HepG2 (cell line): Measurements from ENCODE around the gene SPAG9. TPM values are rescaled to one million over a fixed set of nuclear protein-coding genes. Genes with fewer than 3 reads are reported as not detected.

Experiments
- BRD4 ChIP-seq: sonication (generic); formaldehyde crosslinking; IDR thresholded peaks from 2 replicates; pipeline ENCODE4 v1.4.0; 2020; ENCODE audit warnings: missing genetic modification reagents
- ERF ChIP-seq: IDR thresholded peaks from 2 replicates; pipeline ENCODE4 v1.6.1; 2018; ENCODE audit warnings: missing biosample characterization, missing genetic modification reagents
- IKZF1 ChIP-seq: fragments of 450-650 bp; IDR thresholded peaks from 2 replicates; pipeline ENCODE4 v1.7.1; 2016
- JDP2 ChIP-seq: sonication (generic); formaldehyde crosslinking; IDR thresholded peaks from 2 replicates; pipeline ENCODE4 v1.8.1; 2022; ENCODE audit warnings: missing genetic modification reagents, borderline replicate concordance
- NPAS2 ChIP-seq: sonication (generic); formaldehyde crosslinking; IDR thresholded peaks from 2 replicates; pipeline ENCODE4 v1.8.0; 2022; ENCODE audit warnings: mild to moderate bottlenecking, missing genetic modification reagents, borderline replicate concordance
- PAF1 ChIP-seq: IDR thresholded peaks from 2 replicates; pipeline ENCODE4 v1.6.1; 2016; ENCODE audit warnings: missing genetic modification reagents, missing compliant biosample characterization
- RXRB ChIP-seq: IDR thresholded peaks from 2 replicates; pipeline ENCODE4 v1.6.1; 2016; ENCODE audit warnings: borderline replicate concordance, missing genetic modification reagents, missing compliant biosample characterization
- SMAD1 ChIP-seq: sonication (generic); formaldehyde crosslinking; IDR thresholded peaks from 2 replicates; pipeline ENCODE4 v1.4.0; 2020; ENCODE audit warnings: missing genetic modification reagents, low read depth, mild to moderate bottlenecking, borderline replicate concordance
- STAT6 ChIP-seq: sonication (generic); formaldehyde crosslinking; IDR thresholded peaks from 2 replicates; pipeline ENCODE4 v1.4.0; 2020; ENCODE audit warnings: missing genetic modification reagents, mild to moderate bottlenecking, borderline replicate concordance
- ZBTB44 ChIP-seq: sonication (generic); formaldehyde crosslinking; IDR thresholded peaks from 2 replicates; pipeline ENCODE4 v1.4.0; 2020; ENCODE audit warnings: missing genetic modification reagents
- ZNF276 ChIP-seq: sonication (generic); formaldehyde crosslinking; IDR thresholded peaks from 2 replicates; pipeline ENCODE4 v1.4.0; 2020; ENCODE audit warnings: mild to moderate bottlenecking, low read depth, missing genetic modification reagents
- ZNF3 ChIP-seq: IDR thresholded peaks from 2 replicates; pipeline ENCODE4 v1.7.0; 2017; ENCODE audit warnings: inconsistent platforms
- ZNF337 ChIP-seq: sonication (generic); formaldehyde crosslinking; IDR thresholded peaks from 2 replicates; pipeline ENCODE4 v1.5.1; 2020; ENCODE audit warnings: missing genetic modification reagents, low read depth, mild to moderate bottlenecking, borderline replicate concordance
- ZNF607 ChIP-seq: sonication (generic); formaldehyde crosslinking; IDR thresholded peaks from 2 replicates; pipeline ENCODE4 v1.5.1; 2020; ENCODE audit warnings: missing genetic modification reagents, mild to moderate bottlenecking, borderline replicate concordance
- ZNF770 ChIP-seq: sonication (generic); formaldehyde crosslinking; IDR thresholded peaks from 2 replicates; pipeline ENCODE4 v1.5.0; 2020; ENCODE audit warnings: mild to moderate bottlenecking, missing genetic modification reagents
- ZNF781 ChIP-seq: sonication (generic); formaldehyde crosslinking; IDR thresholded peaks from 2 replicates; pipeline ENCODE4 v1.5.1; 2020; ENCODE audit warnings: borderline replicate concordance, mild to moderate bottlenecking, missing genetic modification reagents; ENCODE audit errors: not compliant biosample characterization
- ZNF800 ChIP-seq: sonication (generic); formaldehyde crosslinking; IDR thresholded peaks from 2 replicates; pipeline ENCODE4 v1.4.0; 2020; ENCODE audit warnings: missing genetic modification reagents
- ZSCAN31 ChIP-seq: sonication (generic); formaldehyde crosslinking; IDR thresholded peaks from 2 replicates; pipeline ENCODE4 v1.5.0; 2020; ENCODE audit warnings: low read depth, mild to moderate bottlenecking, missing genetic modification reagents
- polyA plus RNA-seq, 8 experiments: library from polyadenylated mRNA; depleted of rRNA in 3 of 8; stranded (reverse) in 7 of 8; unstranded in 1 of 8; fragments of >200 nt; fragmentation: Illumina TruSeq in 4 of 8; extraction: Trizol in 4 of 8; gene quantifications; 2 replicates each; pipeline versions ENCODE4 v1.2.1 to v1.2.3, GENCODE V29; 2011 to 2016; ENCODE audit warnings: low read depth in 4 of 8, missing spikeins in 1 of 8, mixed read lengths in 1 of 8; ENCODE audit not compliant: insufficient read depth in 1 of 8
- total RNA-seq, 5 experiments: library from RNA; depleted of rRNA; stranded (reverse); fragments of >200 nt; fragmentation: Illumina TruSeq; extraction: Trizol; gene quantifications; 2 replicates each; pipeline ENCODE4 v1.2.3, GENCODE V29; 2016; ENCODE audit warnings: low read depth in 1 of 5

Gene SPAG9
- total and polyA plus RNA-seq, 2 of the 13 experiments (the other 11 are each of a cell fraction or from before 2014, with no cell fraction given): 43.2 to 78.6 TPM

- peak; percentile 90 for TF ChIP-seq ZSCAN31 (CRISPR knock-in tag)
- TF ChIP-seq ZNF800 (CRISPR knock-in tag): peak; percentile 72; the same call in 1 of the 2 replicates
- no peak for TF ChIP-seq NPAS2 (CRISPR knock-in tag)
- TF ChIP-seq ZBTB44 (CRISPR knock-in tag): no peak
- TF ChIP-seq PAF1: no peak
- TF ChIP-seq SMAD1 (CRISPR knock-in tag): peak; percentile 94; the same call in 1 of the 2 replicates
- TF ChIP-seq ZNF770 (CRISPR knock-in tag): peak; percentile 78
- TF ChIP-seq ZNF607 (CRISPR knock-in tag): no peak
- no peak for TF ChIP-seq IKZF1
- TF ChIP-seq ZNF337 (CRISPR knock-in tag): peak; percentile 80; the same call in 1 of the 2 replicates
- peak; percentile 85 for TF ChIP-seq ERF (CRISPR knock-in tag)
- TF ChIP-seq JDP2 (CRISPR knock-in tag): no peak
- TF ChIP-seq BRD4: peak; percentile 94
- TF ChIP-seq ZNF276 (CRISPR knock-in tag): 0 out of 2 replicates have a peak, but pooled peaks have one; percentile 47
- TF ChIP-seq ZNF781 (CRISPR knock-in tag): no peak
- peak; percentile 84; the same call in 1 of the 2 replicates for TF ChIP-seq RXRB (CRISPR knock-in tag)
- no peak for TF ChIP-seq STAT6 (CRISPR knock-in tag)
- no peak for TF ChIP-seq ZNF3 (CRISPR knock-in tag)
Measured at GRCh38 chr17:50949989-50950877, 170.4 kb downstream of the SPAG9 start (continued).
